Measurements from ENCODE around the gene KDM2B. TPM values are rescaled to one million over a fixed set of nuclear protein-coding genes. Genes with fewer than 3 reads are reported as not detected.

The KDM2B gene
- total and polyA plus RNA-seq, 2 donors (not counting 3 experiments of a cell fraction or from before 2014, with no cell fraction given) = 26.8 to 37.3 TPM

GRCh38 chr12:121628536-121628935 is 47.7 kb upstream of the KDM2B start:
- POLR2A ChIA-PET = no interaction called here
- DNase-seq (ENCODE audit: low read depth, low spot score) = no peak
- no peaks in the 10 kb centered on the region for H3K27me3 ChIP-seq (ENCODE audit: control insufficient read depth in 2 of 2, insufficient read depth in 2 of 2, low read length in 2 of 2)
- no peak for TF ChIP-seq FOS (IDR thresholded peaks at IDR 0.05; ENCODE audit: borderline replicate concordance, insufficient read depth, low read length)
- TF ChIP-seq POLR2A (IDR thresholded peaks at IDR 0.05; ENCODE audit: low read depth, low read length) = no peak
- no peak for TF ChIP-seq CTCF (IDR thresholded peaks at IDR 0.05; ENCODE audit: extremely low read depth in 1 of 2, insufficient read depth in 1 of 2, low read depth in 1 of 2, low read length in 2 of 2)
- no peak for TF ChIP-seq MYC (IDR thresholded peaks at IDR 0.05; ENCODE audit: low read depth, low read length)
- no peak for TF ChIP-seq JUN (IDR thresholded peaks at IDR 0.05; ENCODE audit: borderline replicate concordance, insufficient read depth, insufficient read length, low read depth)
- no peak for TF ChIP-seq MAX (IDR thresholded peaks at IDR 0.05; ENCODE audit: insufficient read depth, insufficient read length)
- peaks cover 50% of the 10 kb centered on the region for H3K4me1 ChIP-seq (ENCODE audit: control insufficient read depth, extremely low read depth, insufficient read depth, low read length)
- intact Hi-C loops (cut with micrococcal nuclease) = loop anchor here (5.0 kb wide), 1 partner anchor 169 kb away; no protein-coding TSS in a partner anchor
- no peaks in the 10 kb centered on the region for H3K9me3 ChIP-seq (replicated peaks; ENCODE audit: control insufficient read depth, insufficient read depth, low read length)
- H3K9me1 ChIP-seq (replicated peaks; ENCODE audit: control insufficient read depth, extremely low read depth, insufficient read depth, low read length) = no peaks in the 10 kb centered on the region
- no peaks in the 10 kb centered on the region for H4K20me1 ChIP-seq (replicated peaks; ENCODE audit: control insufficient read depth, extremely low read depth, insufficient read depth, low read length)
- CTCF ChIA-PET = interaction anchor here (0.6 to 6.4 kb wide), 6 partner anchors 8 to 166 kb away, joined by 3 to 108 read pairs (median 14); partner anchors contain the start of genes MORN3 and RHOF
- H3K79me2 ChIP-seq (ENCODE audit: control insufficient read depth, insufficient read depth, low read length) = peaks cover 45% of the 10 kb centered on the region
- no peaks in the 10 kb centered on the region for H3K36me3 ChIP-seq (ENCODE audit: control insufficient read depth in 2 of 2, extremely low read depth in 1 of 2, insufficient read depth in 2 of 2, low read length in 2 of 2)
- peak; percentile 53 for FAIRE-seq
- peak overlapping the region; percentile 67 for H3K27ac ChIP-seq (ENCODE audit: insufficient read depth, low read depth, low read length)
- dilution Hi-C loops (cut with MboI; ENCODE audit: extremely low pct_ligation_motif_present, low sequenced_read_pairs) = no loop called here
- no TSS peak for BruUV-seq (replicated peaks)
- H3K9ac ChIP-seq (replicated peaks; ENCODE audit: extremely low read depth, insufficient read depth, low read length) = peak overlapping the region; percentile 20
- no peak overlapping the region for H2AFZ ChIP-seq (ENCODE audit: low read depth, low read length)
- H3K4me2 ChIP-seq (ENCODE audit: insufficient read depth, low read length) = peak overlapping the region; percentile 62
- no peak overlapping the region for H3K4me3 ChIP-seq (replicated peaks in 1 of 3; ENCODE audit: insufficient read depth in 1 of 3, low read depth in 1 of 3, low read length in 3 of 3)
